RPMI7951 (cell line): ENCODE results near the gene CUL1. TPM values are rescaled to one million over a fixed set of nuclear protein-coding genes. Genes with fewer than 3 reads are reported as not detected.

Experiments used
- DNase-seq: peaks from one replicate; pipeline ENCODE4 v3.0.0-alpha.2; 2012; ENCODE audit warnings: low read depth
- total RNA-seq: library from RNA; depleted of rRNA; stranded (reverse); fragments of >200 nt; shearing (Covaris generic); gene quantifications from 2 replicates; pipeline ENCODE4 v1.2.3, GENCODE V29; 2014; rRNA removed

The CUL1 gene
- total RNA-seq, 1 experiment from 2014 or later = 65.1 TPM

- DNase-seq = no peak
Measured at GRCh38 chr7:148850564-148850963, 151.9 kb downstream of the CUL1 start.

Other genes with a start within 250 kb of the CUL1 start
- not detected in 2 replicates for gene C7orf33, start 108.1 kb upstream of the CUL1 start, total RNA-seq
- 23.4 and 28.5 TPM in 2 replicates for gene EZH2, start 185.4 kb downstream of the CUL1 start, total RNA-seq